Stimulated activated CD8-positive, alpha-beta memory T cell treated with anti-CD3 and anti-CD28 coated beads, Interleukin-12 subunit alpha, Interleukin-12 subunit beta, amount 100 ng/mL, for 24 hours (primary cell): ENCODE measurements around the gene SUPT4H1.

Source experiments
- DNase-seq: peaks from one replicate; pipeline ENCODE4 v3.0.0-alpha.2; 2020; ENCODE audit errors: extremely low read depth

SUPT4H1 gene

GRCh38 chr17:58304750-58305486 is 47.1 kb downstream of the SUPT4H1 start:
- no peak for DNase-seq

DNA sequence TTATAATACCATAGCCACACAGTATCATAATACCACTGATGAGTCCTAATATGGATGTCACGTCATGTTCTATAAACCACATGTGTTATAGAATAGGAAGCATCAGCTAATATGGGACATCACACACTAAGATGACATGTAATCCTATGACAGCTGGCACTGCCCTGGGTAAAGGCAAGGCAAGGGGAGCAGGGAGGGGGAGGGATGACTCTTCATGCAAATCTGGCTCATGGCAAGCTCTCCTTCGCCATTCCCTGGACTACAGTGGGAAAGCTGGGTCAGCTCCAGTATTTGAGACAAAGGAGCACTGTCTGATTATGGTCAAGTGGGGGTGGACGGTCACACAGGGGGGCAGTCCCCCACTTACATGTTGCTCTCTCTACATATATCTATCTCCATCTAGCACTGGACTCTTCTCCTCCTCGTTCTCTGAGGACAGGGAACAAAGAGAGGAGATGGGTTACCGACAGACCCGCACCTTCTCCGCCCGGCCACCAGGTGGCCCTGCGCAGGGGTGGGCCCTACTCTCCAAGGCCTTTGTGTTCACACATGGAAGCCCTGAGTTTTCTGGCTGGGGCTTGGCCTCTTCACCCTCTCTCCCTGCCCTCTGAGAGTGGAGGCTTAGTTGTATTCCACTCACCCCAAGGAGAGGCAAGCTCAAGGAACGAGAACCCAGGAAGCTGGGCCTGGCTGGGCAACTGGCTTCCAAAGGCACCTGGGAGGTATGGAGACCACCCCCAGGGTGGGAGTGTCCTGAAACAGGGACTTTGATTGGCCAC is 47.8 kb downstream of the SUPT4H1 start:
- DNase-seq = no peak

DNA sequence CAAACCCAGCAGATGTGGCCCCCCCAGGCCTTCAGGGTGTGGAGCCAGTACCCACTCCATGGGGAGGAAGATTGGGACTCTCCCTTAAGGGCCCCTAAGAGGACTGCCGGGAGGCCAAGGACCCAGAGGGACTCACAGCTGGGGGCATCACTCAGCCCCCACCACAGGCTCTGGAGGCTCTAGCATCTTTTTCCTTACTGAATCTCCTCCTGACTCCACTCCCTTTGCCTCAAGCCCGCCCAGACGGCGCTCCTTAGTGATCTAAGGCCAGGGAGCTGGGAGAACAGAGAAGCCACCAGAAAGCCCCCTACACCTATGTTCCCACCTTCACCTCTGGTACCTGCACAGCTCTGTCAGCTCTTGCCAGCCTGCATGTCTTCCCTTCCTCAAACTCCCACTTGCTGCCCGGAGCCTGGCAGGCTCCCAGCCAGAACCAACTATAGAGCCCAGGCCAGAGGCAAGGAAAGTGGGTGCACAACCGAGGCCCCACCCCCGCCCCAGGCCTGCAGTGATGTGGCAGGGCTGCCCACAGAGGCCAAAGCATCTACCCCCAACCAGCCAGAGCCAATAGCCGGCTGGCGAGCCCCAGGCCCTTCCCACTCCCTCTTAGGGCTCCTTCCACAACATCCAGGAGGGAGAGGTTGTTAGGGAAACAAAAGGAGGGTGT is 48.9 kb downstream of the SUPT4H1 start:
- no peak for DNase-seq

- no peak for DNase-seq
Measured at GRCh38 chr17:58302171-58302918, 49.7 kb downstream of the SUPT4H1 start.

GRCh38 chr17:58301504-58302150 is 50.4 kb downstream of the SUPT4H1 start:
- DNase-seq = no peak

DNA sequence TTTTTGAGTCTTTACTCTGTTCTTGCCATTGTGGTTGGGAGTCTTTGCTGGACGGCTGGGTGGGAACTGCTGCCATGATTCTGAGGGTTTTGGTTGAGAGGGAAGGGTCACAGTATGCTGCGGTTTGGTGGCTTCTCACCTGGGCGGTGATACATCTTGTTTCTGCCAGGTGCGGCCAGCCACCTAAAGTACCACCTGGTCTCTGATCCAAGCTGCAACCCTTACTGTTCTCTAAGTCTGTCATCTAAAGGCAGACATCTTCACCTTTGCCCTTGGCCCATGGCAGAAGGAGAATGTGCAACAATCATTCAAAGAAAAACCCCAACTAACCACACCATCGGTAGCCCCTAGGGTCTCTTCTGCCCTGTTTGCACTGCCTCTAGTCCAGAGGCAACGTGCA is 51.7 kb downstream of the SUPT4H1 start:
- DNase-seq = no peak
